Measurements from ENCODE around the gene ASXL2.

ASXL2 gene

DNA sequence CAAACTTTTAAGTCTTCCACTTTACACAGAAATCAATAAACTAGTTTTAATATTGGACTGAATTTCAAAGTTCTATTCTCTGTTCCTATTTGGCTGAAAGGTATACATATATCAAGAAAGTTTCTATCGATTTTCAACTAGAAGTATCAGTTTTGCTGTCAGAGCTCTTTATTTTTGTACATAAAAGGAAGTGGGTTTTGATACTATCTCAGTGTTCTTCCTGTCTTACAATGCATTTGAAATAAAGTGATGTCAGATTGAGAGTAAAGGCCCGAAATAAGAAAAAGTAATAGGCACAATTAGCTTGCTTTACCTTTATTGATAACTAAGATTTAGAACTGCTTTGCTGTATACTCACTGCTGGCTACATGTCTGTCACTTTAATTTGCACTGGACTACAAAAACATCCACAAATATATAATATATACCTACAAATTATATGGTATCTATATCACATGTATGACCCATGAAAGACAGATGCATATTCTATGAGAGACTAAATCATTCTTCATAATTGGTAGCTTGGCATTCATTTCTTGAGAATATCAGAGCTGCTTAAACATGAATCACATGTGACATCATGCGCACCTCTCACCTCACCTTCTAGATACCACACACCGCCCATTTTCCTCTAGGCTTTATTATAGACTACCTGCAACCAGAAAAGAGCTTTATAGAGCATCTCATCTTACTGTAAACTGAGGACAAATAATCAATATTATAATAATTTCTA, 83.6 kb downstream of the ASXL2 start:
- H3K27me3 ChIP-seq (ENCODE audit: insufficient read depth, poor library complexity, severe bottlenecking): no peaks in the 10 kb centered on the region
- no peaks in the 10 kb centered on the region for H3K4me1 ChIP-seq (ENCODE audit: insufficient read depth, poor library complexity, severe bottlenecking)
- ATAC-seq (ENCODE audit: low read depth): no peak
- TF ChIP-seq, protein P1, sequence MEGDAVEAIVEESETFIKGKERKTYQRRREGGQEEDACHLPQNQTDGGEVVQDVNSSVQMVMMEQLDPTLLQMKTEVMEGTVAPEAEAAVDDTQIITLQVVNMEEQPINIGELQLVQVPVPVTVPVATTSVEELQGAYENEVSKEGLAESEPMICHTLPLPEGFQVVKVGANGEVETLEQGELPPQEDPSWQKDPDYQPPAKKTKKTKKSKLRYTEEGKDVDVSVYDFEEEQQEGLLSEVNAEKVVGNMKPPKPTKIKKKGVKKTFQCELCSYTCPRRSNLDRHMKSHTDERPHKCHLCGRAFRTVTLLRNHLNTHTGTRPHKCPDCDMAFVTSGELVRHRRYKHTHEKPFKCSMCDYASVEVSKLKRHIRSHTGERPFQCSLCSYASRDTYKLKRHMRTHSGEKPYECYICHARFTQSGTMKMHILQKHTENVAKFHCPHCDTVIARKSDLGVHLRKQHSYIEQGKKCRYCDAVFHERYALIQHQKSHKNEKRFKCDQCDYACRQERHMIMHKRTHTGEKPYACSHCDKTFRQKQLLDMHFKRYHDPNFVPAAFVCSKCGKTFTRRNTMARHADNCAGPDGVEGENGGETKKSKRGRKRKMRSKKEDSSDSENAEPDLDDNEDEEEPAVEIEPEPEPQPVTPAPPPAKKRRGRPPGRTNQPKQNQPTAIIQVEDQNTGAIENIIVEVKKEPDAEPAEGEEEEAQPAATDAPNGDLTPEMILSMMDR (IDR thresholded peaks at IDR 0.05; ENCODE audit: poor library complexity, severe bottlenecking): no peak
- peaks cover 34% of the 10 kb centered on the region for H3K36me3 ChIP-seq (ENCODE audit: low read depth)
- H3K4me3 ChIP-seq (ENCODE audit: severe bottlenecking): no peak overlapping the region
- DNase-seq (ENCODE audit: low spot score): no peak
- no peak overlapping the region for H3K27ac ChIP-seq (ENCODE audit: poor library complexity, severe bottlenecking)
- H3K9me3 ChIP-seq (ENCODE audit: severe bottlenecking): no peaks in the 10 kb centered on the region

DNA sequence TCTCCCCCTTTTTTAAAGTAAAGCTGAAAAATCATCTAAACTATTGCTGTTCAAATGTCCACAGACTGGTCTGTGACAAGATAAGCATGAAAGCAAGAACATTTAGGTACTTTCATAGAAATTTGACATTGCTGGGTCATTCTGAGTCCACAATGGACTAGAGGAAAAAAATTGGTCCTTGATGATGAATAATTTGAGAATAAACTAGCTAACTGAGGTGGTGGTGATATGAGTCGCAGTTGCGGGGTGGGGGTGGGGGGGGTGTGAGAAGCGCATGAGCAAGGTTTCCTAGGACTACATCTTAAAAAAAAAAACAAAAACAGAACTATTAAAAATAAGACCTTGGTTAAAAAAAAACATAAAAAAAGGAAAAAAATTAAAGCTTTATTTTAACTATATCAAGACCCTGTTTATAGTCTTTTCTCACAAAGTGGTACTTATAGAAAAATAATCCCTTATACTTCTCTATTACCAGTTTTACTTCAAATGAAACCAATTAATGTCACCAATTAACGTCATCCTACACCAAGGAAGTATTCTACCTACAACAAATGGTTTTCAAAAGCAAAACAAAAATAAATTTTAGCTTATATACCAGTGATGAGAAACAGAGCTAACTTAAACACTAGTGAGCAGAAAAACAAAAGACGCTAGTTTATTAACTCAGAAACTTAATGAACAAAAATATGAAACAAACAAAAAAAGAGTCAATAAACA, 88.1 kb downstream of the ASXL2 start:
- DNase-seq (ENCODE audit: low spot score): no peak
- no peaks in the 10 kb centered on the region for H3K4me1 ChIP-seq (ENCODE audit: insufficient read depth, poor library complexity, severe bottlenecking)
- H3K9me3 ChIP-seq (ENCODE audit: severe bottlenecking): no peaks in the 10 kb centered on the region
- no peak for ATAC-seq (ENCODE audit: low read depth)
- TF ChIP-seq, protein P1 (IDR thresholded peaks at IDR 0.05; ENCODE audit: poor library complexity, severe bottlenecking): no peak
- no peak overlapping the region for H3K4me3 ChIP-seq (ENCODE audit: severe bottlenecking)
- H3K27ac ChIP-seq (ENCODE audit: poor library complexity, severe bottlenecking): no peak overlapping the region
- peaks cover 29% of the 10 kb centered on the region for H3K36me3 ChIP-seq (ENCODE audit: low read depth)
- no peaks in the 10 kb centered on the region for H3K27me3 ChIP-seq (ENCODE audit: insufficient read depth, poor library complexity, severe bottlenecking)

DNA sequence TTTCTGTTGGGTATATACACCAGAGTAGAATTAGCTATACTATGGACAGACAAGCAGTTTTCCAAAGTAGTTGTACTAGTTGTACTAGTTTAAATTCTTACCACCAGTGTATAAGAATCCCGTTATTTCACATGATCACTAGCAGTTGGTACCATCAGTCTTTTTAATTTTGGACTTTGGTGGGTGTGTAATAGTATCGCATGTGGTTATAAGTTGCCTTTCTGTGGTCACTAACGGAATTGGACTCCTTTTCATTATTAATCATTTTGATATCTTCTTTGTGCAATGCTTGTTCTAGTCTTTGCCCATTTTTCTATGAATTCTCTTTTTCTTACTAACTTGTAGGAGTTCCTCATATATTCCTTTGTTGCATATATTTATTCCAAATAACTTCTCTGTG, 89.8 kb downstream of the ASXL2 start:
- TF ChIP-seq, protein P1 (IDR thresholded peaks at IDR 0.05; ENCODE audit: poor library complexity, severe bottlenecking): no peak
- H3K36me3 ChIP-seq (ENCODE audit: low read depth): peaks cover 28% of the 10 kb centered on the region; the same call in 1 of the 2 replicates
- DNase-seq (ENCODE audit: low spot score): no peak
- no peak for ATAC-seq (ENCODE audit: low read depth)
- no peaks in the 10 kb centered on the region for H3K27me3 ChIP-seq (ENCODE audit: insufficient read depth, poor library complexity, severe bottlenecking)
- H3K9me3 ChIP-seq (ENCODE audit: severe bottlenecking): no peaks in the 10 kb centered on the region
- H3K27ac ChIP-seq (ENCODE audit: poor library complexity, severe bottlenecking): no peak overlapping the region
- H3K4me3 ChIP-seq (ENCODE audit: severe bottlenecking): no peak overlapping the region
- no peaks in the 10 kb centered on the region for H3K4me1 ChIP-seq (ENCODE audit: insufficient read depth, poor library complexity, severe bottlenecking)

DNA sequence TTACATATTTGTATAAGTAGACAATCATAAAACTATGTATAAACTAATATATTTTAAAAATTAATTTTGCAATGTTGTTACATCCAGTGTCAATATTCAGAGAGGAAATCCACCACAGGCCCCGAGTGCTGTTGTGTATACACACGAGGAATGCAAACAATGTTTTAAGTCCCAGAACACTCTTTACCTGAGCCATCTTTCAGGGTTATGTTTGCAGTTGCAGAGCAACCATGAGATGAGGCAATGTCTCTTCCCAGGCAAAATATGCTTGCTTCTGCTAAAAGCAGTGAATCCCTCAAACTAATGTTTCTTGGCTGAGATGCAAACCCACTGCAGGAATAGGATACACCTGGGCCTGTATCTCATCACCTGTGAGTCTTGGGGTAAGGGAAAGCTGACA, 91.3 kb downstream of the ASXL2 start:
- Histone ChIP-seq H3K4me3 (ENCODE audit: severe bottlenecking) (no peak overlapping the region), H3K27ac (ENCODE audit: poor library complexity, severe bottlenecking) (no peak overlapping the region), H3K36me3 (ENCODE audit: low read depth) (peaks cover 28% of the 10 kb centered on the region; the same call in 1 of the 2 replicates), H3K27me3 (ENCODE audit: insufficient read depth, poor library complexity, severe bottlenecking) (no peaks in the 10 kb centered on the region), H3K9me3 (ENCODE audit: severe bottlenecking) (no peaks in the 10 kb centered on the region), H3K4me1 (ENCODE audit: insufficient read depth, poor library complexity, severe bottlenecking) (no peaks in the 10 kb centered on the region)
- TF ChIP-seq, protein P1 (IDR thresholded peaks at IDR 0.05; ENCODE audit: poor library complexity, severe bottlenecking): no peak
- no peak for ATAC-seq (ENCODE audit: low read depth)
- DNase-seq (ENCODE audit: low spot score): no peak

DNA sequence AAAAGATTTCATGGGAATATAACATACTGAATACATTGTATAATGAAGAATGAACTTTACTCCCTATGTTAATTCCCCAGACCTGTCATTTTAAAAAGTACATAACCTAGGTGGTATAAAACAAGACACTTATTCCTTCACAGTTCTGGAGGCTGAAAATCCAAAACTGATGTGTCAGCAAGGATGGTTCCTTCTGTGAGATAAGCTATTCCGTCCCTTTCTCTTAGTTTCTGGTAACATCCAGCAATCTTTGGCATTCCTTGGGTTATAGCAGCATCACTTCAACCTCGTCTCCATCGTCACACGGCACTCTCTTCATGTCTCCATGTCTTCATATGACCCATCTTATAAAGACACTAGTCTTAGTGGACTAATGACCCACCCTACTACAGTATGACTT, 93.9 kb downstream of the ASXL2 start:
- TF ChIP-seq, protein P1 (IDR thresholded peaks at IDR 0.05; ENCODE audit: poor library complexity, severe bottlenecking): no peak
- Histone ChIP-seq H3K4me3 (ENCODE audit: severe bottlenecking) (no peak overlapping the region), H3K27ac (ENCODE audit: poor library complexity, severe bottlenecking) (no peak overlapping the region), H3K9me3 (ENCODE audit: severe bottlenecking) (no peaks in the 10 kb centered on the region), H3K36me3 (ENCODE audit: low read depth) (peaks cover 22% of the 10 kb centered on the region; the same call in 1 of the 2 replicates), H3K4me1 (ENCODE audit: insufficient read depth, poor library complexity, severe bottlenecking) (no peaks in the 10 kb centered on the region), H3K27me3 (ENCODE audit: insufficient read depth, poor library complexity, severe bottlenecking) (no peaks in the 10 kb centered on the region)
- no peak for ATAC-seq (ENCODE audit: low read depth)
- DNase-seq (ENCODE audit: low spot score): no peak
